HEK293T (cell line): ENCODE data around the gene METTL21C.

ENCODE experiments used
- ARNT ChIP-seq: fragments of 450-650 bp; IDR thresholded peaks from 2 replicates; pipeline ENCODE4 v1.6.1; 2017; ENCODE audit warnings: mild to moderate bottlenecking
- FOXK2 ChIP-seq: fragments of 450-650 bp; IDR thresholded peaks from 2 replicates; pipeline ENCODE4 v1.6.1; 2016; ENCODE audit warnings: mild to moderate bottlenecking
- SP1 ChIP-seq: fragments of 450-650 bp; IDR thresholded peaks from 2 replicates; pipeline ENCODE4 v1.6.1; 2017

DNA sequence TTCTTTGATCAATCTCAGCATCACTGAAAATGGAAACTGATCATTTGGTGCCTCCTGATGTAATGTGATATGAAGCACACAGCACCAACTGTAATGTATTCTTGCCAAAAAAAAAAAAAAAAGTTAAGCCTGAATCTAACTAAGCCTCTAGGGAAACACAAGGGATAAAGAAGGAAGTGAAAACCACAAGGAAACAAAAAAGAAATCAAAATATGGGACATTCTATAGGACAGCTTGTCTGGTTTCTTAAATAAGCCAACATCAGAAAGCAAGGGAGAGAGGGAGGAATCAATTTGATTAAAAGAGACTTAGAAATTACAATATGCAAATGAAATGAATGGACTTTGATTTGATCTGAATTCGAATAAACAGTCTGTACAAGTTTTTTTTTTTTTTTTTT lies 20.6 kb upstream of the METTL21C start:
- TF ChIP-seq ARNT (no peak), FOXK2 (no peak), SP1 (no peak)
